Transverse colon (tissue), 4 donors: ENCODE results near the gene AFG3L2. TPM values are rescaled to one million over a fixed set of nuclear protein-coding genes. Genes with fewer than 3 reads are reported as not detected.
A peak's percentile ranks its signal among the peaks of the same experiment; 100 is the strongest.

Source experiments
- DNase-seq: peaks from one replicate; pipeline ENCODE4 v3.0.0-alpha.2; 2019
- H3K27ac ChIP-seq, 4 donors: fragments of 200-600 bp; sonication (generic); 2 replicates each; pipeline ENCODE4 v1.5.1; 2016 to 2018; ENCODE audit warnings: inconsistent platforms in 4 of 4
- H3K27me3 ChIP-seq: fragments of 200-600 bp; sonication (generic); 2 replicates; pipeline ENCODE4 v1.5.1; 2017; ENCODE audit warnings: inconsistent platforms
- H3K36me3 ChIP-seq, 4 donors: fragments of 200-600 bp; sonication (generic); 2 replicates each; pipeline ENCODE4 v1.5.1; 2017 to 2019; ENCODE audit warnings: inconsistent platforms in 4 of 4
- H3K4me1 ChIP-seq, 4 donors: fragments of 200-600 bp; sonication (generic); 2 replicates each; pipeline ENCODE4 v1.5.1; 2017 to 2020; ENCODE audit warnings: inconsistent platforms in 4 of 4
- H3K4me3 ChIP-seq, 4 donors: fragments of 200-600 bp; sonication (generic); 1 replicate in 1 of 4; 2 replicates in 3 of 4; pipeline versions ENCODE4 v1.5.1 to v1.6.1; 2017 to 2019; ENCODE audit warnings: inconsistent platforms in 4 of 4
- H3K9me3 ChIP-seq, 2 donors: fragments of 200-600 bp; sonication (generic); 2 replicates each; pipeline ENCODE4 v1.5.1; 2017 to 2019; ENCODE audit warnings: inconsistent platforms in 2 of 2
- CTCF ChIP-seq, 5 experiments: fragments of 200-600 bp in 3 of 5; fragments of 450-650 bp in 2 of 5; sonication (generic) in 3 of 5; IDR thresholded peaks; 1 replicate in 2 of 5; 2 replicates in 3 of 5; pipeline ENCODE4 v1.5.1; 2016 to 2017; ENCODE audit warnings: antibody characterized with exemption in 5 of 5, inconsistent platforms in 3 of 5, mild to moderate bottlenecking in 2 of 5, moderate library complexity in 1 of 5
- EP300 ChIP-seq: sonication (generic); formaldehyde crosslinking; IDR thresholded peaks from one replicate; pipeline ENCODE4 v1.6.1; 2017; ENCODE audit warnings: antibody characterized with exemption, low read depth
- POLR2A ChIP-seq: fragments of 450-650 bp; IDR thresholded peaks from one replicate; pipeline ENCODE4 v1.6.1; 2016; ENCODE audit warnings: antibody characterized with exemption, mild to moderate bottlenecking, moderate library complexity
- POLR2AphosphoS5 ChIP-seq, 3 donors: sonication (generic); formaldehyde crosslinking; IDR thresholded peaks; one replicate each; pipeline ENCODE4 v1.6.1; 2016; ENCODE audit warnings: antibody characterized with exemption in 3 of 3
- WGBS, 2 donors: methylation state at CpG; one replicate each; pipeline ENCODE4 v1.1.5; 2018; ENCODE audit warnings: low coverage in 1 of 2; 5-methylcytosine and 5-hydroxymethylcytosine counted together
- in situ Hi-C, 4 donors: fragments of 200-750 bp; cut with MboI; loops; one replicate each; pipeline versions ENCODE4 v1.15.0 to v1.15.1; 2017; ENCODE audit warnings: low sequenced_read_pairs in 3 of 4, low pct_ligation_motif_present in 1 of 4, low pct_unique_long_range_greater_than_20kb in 1 of 4
- intact Hi-C: fragments of 100-400 bp; cut with DNase I; formaldehyde crosslinking; loops from one replicate; pipeline ENCODE4 v1.15.1; 2023; ENCODE audit warnings: low total_unique reads
- total RNA-seq, 4 donors: library from RNA; depleted of rRNA; stranded (reverse); fragments of >200 nt; gene quantifications; one replicate each; pipeline ENCODE4 v1.1.0, GENCODE V29; 2016

Gene AFG3L2
- total RNA-seq, 4 donors from 2014 or later = 74.1 to 95.6 (median 92.6) TPM

- Histone ChIP-seq H3K4me1 (peaks cover 23 to 53% (median 34%) of the 10 kb centered on the region in 4 donors), H3K36me3 (peaks cover 0 to 38% (median 5%) of the 10 kb centered on the region in 4 donors), H3K27me3 (no peaks in the 10 kb centered on the region), H3K9me3 (no peaks in the 10 kb centered on the region), H3K27ac (no peak overlapping the region), H3K4me3 (no peak overlapping the region)
- no peak for DNase-seq
- 89% methylated on average over 7 of the region's 7 CpGs; no CpG with 5 or more reads in 1 of the 2 donors for WGBS, 2 donors
- no peak for TF ChIP-seq CTCF (IDR thresholded peaks at IDR 0.05)
- TF ChIP-seq POLR2AphosphoS5 (IDR thresholded peaks at IDR 0.05) = no peak
- no peak for TF ChIP-seq POLR2A
- no peak for TF ChIP-seq EP300
- in situ Hi-C loops (no loop called here), intact Hi-C loops (no loop called here)
These were observed 7.8 kb downstream of the AFG3L2 start for GRCh38 chr18:12369211-12369610.

- TF ChIP-seq CTCF (IDR thresholded peaks at IDR 0.05) = no peak
These were observed 10.2 kb downstream of the AFG3L2 start for GRCh38 chr18:12366784-12367183.

GRCh38 chr18:12366379-12366778, 10.6 kb downstream of the AFG3L2 start:
- in situ Hi-C loops (no loop called here), intact Hi-C loops (no loop called here)
- Histone ChIP-seq H3K9me3 (no peaks in the 10 kb centered on the region), H3K27ac (peak overlapping the region in 1 of 4 donors; percentile 51), H3K27me3 (no peaks in the 10 kb centered on the region), H3K4me3 (no peak overlapping the region), H3K36me3 (peaks cover 0 to 49% (median 14%) of the 10 kb centered on the region in 4 donors), H3K4me1 (peaks cover 0 to 25% (median 7%) of the 10 kb centered on the region in 4 donors)
- TF ChIP-seq EP300 (no peak), CTCF (IDR thresholded peaks at IDR 0.05) (no peak), POLR2AphosphoS5 (IDR thresholded peaks at IDR 0.05) (no peak), POLR2A (no peak)
- no peak for DNase-seq
- WGBS, 2 donors = 82 to 100% methylated on average over 2 to 8 of the region's 8 CpGs

More at GRCh38 chr18:12366784-12367183, 10.2 kb downstream of the AFG3L2 start:
- Histone ChIP-seq H3K4me3 (no peak overlapping the region), H3K9me3 (no peaks in the 10 kb centered on the region), H3K4me1 (peaks cover 2 to 29% (median 11%) of the 10 kb centered on the region in 4 donors), H3K27ac (peak overlapping the region in 2 of 4 donors; percentile 16 to 51), H3K36me3 (peaks cover 0 to 49% (median 14%) of the 10 kb centered on the region in 4 donors), H3K27me3 (no peaks in the 10 kb centered on the region)
- in situ Hi-C loops = no loop called here
- intact Hi-C loops = no loop called here
- WGBS, 2 donors = 60 to 69% methylated on average over 4 to 5 of the region's 5 CpGs
- no peak for DNase-seq

- Histone ChIP-seq H3K27me3 (no peaks in the 10 kb centered on the region), H3K27ac (no peak overlapping the region), H3K4me1 (peaks cover 0 to 14% (median 0%) of the 10 kb centered on the region in 4 donors), H3K4me3 (no peak overlapping the region), H3K9me3 (no peaks in the 10 kb centered on the region), H3K36me3 (peaks cover 0 to 74% (median 28%) of the 10 kb centered on the region in 4 donors)
- no peak for TF ChIP-seq POLR2A
- peak in 2 of 3 donors; percentile 28 to 44 for TF ChIP-seq POLR2AphosphoS5 (IDR thresholded peaks at IDR 0.05)
- no peak for TF ChIP-seq CTCF (IDR thresholded peaks at IDR 0.05)
- TF ChIP-seq EP300 = no peak
- no peak for DNase-seq
- intact Hi-C loops (no loop called here), in situ Hi-C loops (no loop called here)
- 87 to 90% methylated on average over 8 to 11 of the region's 11 CpGs for WGBS, 2 donors
These were observed 14.4 kb downstream of the AFG3L2 start for GRCh38 chr18:12362473-12363174.
